Measurements from ENCODE around the gene ACD. TPM values are rescaled to one million over a fixed set of nuclear protein-coding genes. Genes with fewer than 3 reads are reported as not detected.

The ACD gene
- total RNA-seq, 1 donor from 2014 or later = 27.1 TPM

DNA sequence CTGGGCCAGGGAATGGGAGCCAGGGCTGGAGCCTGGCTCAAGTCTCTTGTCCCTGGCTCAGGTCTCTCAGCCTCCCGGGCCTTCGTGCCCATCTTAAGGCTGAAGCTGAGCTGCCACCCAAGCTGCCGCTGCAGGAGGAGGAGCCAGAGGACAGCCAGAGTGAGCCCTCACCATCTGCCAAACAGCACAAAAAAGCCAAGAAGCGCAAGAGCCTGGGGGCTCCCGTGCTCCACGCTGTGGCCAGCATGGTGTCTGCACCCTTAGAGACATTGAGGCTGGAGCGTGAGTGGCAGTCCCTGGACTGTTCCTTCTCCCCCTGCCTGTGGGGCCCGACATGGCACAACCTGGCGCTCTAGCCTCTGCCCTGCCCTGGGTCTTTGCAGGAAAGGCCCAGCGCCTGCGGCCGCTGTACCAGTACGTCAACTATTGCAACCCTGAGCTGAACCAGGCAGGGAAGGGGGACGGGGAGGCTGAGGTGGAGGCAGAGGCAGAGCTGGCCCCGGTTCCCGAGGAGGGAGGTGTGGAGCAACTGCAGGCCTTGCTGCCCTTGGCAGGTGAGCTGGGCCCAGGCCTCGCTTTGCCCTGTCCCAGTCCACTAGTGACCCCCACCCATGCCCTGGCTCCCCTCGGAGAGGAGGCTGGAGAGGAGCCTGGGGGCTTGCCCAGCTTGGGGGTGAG, 7.9 kb upstream of the ACD start:
- Mint-ChIP-seq H3K9me3 (ENCODE audit: unreplicated experiment) (no peaks in the 10 kb centered on the region), H3K27me3 (ENCODE audit: unreplicated experiment) (peaks cover 20% of the 10 kb centered on the region), H3K4me1 (ENCODE audit: unreplicated experiment) (peaks cover 23% of the 10 kb centered on the region), H3K4me3 (ENCODE audit: unreplicated experiment) (no peak overlapping the region), H3K36me3 (ENCODE audit: low read depth, unreplicated experiment) (peaks cover 14% of the 10 kb centered on the region), H3K27ac (ENCODE audit: unreplicated experiment) (no peak overlapping the region)
- peak; percentile 86 for DNase-seq (ENCODE audit: low spot score)
- TF ChIP-seq, protein P1, sequence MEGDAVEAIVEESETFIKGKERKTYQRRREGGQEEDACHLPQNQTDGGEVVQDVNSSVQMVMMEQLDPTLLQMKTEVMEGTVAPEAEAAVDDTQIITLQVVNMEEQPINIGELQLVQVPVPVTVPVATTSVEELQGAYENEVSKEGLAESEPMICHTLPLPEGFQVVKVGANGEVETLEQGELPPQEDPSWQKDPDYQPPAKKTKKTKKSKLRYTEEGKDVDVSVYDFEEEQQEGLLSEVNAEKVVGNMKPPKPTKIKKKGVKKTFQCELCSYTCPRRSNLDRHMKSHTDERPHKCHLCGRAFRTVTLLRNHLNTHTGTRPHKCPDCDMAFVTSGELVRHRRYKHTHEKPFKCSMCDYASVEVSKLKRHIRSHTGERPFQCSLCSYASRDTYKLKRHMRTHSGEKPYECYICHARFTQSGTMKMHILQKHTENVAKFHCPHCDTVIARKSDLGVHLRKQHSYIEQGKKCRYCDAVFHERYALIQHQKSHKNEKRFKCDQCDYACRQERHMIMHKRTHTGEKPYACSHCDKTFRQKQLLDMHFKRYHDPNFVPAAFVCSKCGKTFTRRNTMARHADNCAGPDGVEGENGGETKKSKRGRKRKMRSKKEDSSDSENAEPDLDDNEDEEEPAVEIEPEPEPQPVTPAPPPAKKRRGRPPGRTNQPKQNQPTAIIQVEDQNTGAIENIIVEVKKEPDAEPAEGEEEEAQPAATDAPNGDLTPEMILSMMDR (IDR thresholded peaks at IDR 0.05; ENCODE audit: unreplicated experiment) = peak; percentile 58

- no peak for DNase-seq (ENCODE audit: low spot score)
- Mint-ChIP-seq H3K9me3 (ENCODE audit: unreplicated experiment) (no peaks in the 10 kb centered on the region), H3K4me1 (ENCODE audit: unreplicated experiment) (peaks cover 20% of the 10 kb centered on the region), H3K27ac (ENCODE audit: unreplicated experiment) (no peak overlapping the region), H3K4me3 (ENCODE audit: unreplicated experiment) (no peak overlapping the region), H3K36me3 (ENCODE audit: low read depth, unreplicated experiment) (peaks cover 13% of the 10 kb centered on the region), H3K27me3 (ENCODE audit: unreplicated experiment) (peaks cover 20% of the 10 kb centered on the region)
- TF ChIP-seq, protein P1 (IDR thresholded peaks at IDR 0.05; ENCODE audit: unreplicated experiment) = no peak
These were observed 7.4 kb upstream of the ACD start for GRCh38 chr16:67667453-67667816.

DNA sequence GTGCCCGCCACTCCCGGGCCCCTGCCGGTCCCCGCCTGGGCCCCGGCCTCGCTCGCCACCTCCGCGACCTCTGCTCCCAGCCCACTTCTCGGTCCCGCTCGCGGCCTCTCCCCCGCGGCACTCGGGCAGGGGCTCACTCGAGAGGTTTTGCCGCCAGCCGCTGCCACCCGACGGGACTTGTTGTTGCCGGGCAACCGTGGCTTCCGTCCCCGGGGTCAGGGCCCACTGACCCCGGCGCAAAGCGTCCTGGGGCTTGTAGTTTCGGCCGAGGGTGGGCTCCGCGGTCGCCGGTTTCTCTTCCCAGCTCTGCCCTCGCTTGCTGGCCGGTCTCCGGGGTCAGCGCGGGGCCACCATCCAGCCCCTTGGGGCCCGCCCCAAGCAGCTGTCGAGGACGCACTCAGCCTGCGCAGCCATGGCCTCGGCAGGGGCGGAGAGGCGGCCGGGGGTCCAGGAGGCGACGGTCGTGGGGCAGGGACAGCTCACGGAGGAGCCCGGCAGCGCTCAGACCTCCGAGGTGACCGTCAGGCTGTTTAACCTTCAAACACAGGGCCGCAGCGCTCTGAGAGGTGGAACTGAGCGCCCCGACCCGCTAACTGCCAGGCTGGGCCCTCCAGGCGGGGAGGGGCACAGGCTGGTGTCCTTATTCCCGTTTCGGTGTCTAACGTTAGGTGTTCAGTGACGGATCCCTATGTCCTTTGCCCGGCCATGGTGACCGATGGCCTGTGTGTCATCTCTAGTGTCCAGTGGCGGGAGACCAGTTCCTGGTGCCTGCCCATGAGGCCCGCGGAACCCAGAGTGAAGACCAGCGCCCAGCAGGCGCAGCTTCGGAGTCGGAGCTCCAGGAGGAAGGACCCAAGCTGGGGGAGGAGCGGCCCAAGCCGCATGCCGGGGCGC, 6.7 kb upstream of the ACD start, which contains the start of the genes C16orf86 and ENKD1:
TSS of gene C16orf86 (plus strand) at position 256 of the 894 bp plus-strand sequence. CDS start at position 413, 157 bp downstream.
TSS of gene ENKD1 (minus strand) at position 192 of the 894 bp plus-strand sequence. CDS start 308 bp downstream, outside the sequence.
- Mint-ChIP-seq H3K9me3 (ENCODE audit: unreplicated experiment) (no peaks in the 10 kb centered on the region), H3K27me3 (ENCODE audit: unreplicated experiment) (peaks cover 22% of the 10 kb centered on the region)

GRCh38 chr16:67666032-67666551, 6.0 kb upstream of the ACD start:
- TF ChIP-seq, protein P1 (IDR thresholded peaks at IDR 0.05; ENCODE audit: unreplicated experiment) = no peak
- Mint-ChIP-seq H3K9me3 (ENCODE audit: unreplicated experiment) (no peaks in the 10 kb centered on the region), H3K4me3 (ENCODE audit: unreplicated experiment) (no peak overlapping the region), H3K4me1 (ENCODE audit: unreplicated experiment) (peaks cover 16% of the 10 kb centered on the region), H3K27ac (ENCODE audit: unreplicated experiment) (no peak overlapping the region), H3K36me3 (ENCODE audit: low read depth, unreplicated experiment) (peaks cover 11% of the 10 kb centered on the region), H3K27me3 (ENCODE audit: unreplicated experiment) (peaks cover 23% of the 10 kb centered on the region)
- peak; percentile 49 for DNase-seq (ENCODE audit: low spot score)

More for the DNA sequence above, 6.7 kb upstream of the ACD start, which contains the start of the genes C16orf86 and ENKD1:
- TF ChIP-seq, protein P1 (IDR thresholded peaks at IDR 0.05; ENCODE audit: unreplicated experiment) = no peak
- Mint-ChIP-seq H3K36me3 (ENCODE audit: low read depth, unreplicated experiment) (peaks cover 11% of the 10 kb centered on the region), H3K4me3 (ENCODE audit: unreplicated experiment) (peak within 1 kb of the TSS; percentile 86), H3K27ac (ENCODE audit: unreplicated experiment) (no peak within 1 kb of the TSS), H3K4me1 (ENCODE audit: unreplicated experiment) (peaks cover 17% of the 10 kb centered on the region)
- DNase-seq (ENCODE audit: low spot score) = peak; percentile 87

Measured in endothelial cell (in vitro differentiated cells).